ENCODE measurements around the gene SENP6. TPM values are rescaled to one million over a fixed set of nuclear protein-coding genes. Genes with fewer than 3 reads are reported as not detected.
A peak's percentile ranks its signal among the peaks of the same experiment; 100 is the strongest.

The SENP6 gene
- total and polyA plus RNA-seq, 5 donors from 2014 or later, result 35.1 to 99.4 (median 41.5) TPM

DNA sequence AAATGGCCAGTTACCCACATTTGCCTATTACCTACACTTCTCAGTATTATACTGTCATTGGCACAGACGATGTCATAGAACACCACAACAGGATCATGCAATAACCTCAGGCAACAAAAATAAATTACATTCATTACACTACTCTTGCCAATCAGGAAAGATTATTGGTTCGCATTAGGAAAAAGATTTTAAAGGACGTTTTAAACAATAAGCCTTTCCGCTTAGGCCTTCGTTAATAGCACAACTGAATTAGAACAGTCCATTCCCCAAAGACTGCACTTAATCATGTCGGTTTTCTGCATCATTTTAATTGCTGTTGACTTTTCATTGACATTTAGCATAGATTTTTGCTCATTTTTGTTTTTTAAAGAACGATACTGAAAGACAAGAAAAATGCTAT lies 912 bp upstream of the SENP6 start:
- H3K27me3 ChIP-seq (ENCODE audit: control insufficient read depth, insufficient read depth, low read length), result no peaks in the 10 kb centered on the region
- H3K27me3 Mint-ChIP-seq, result no peaks in the 10 kb centered on the region
- H3K27ac Mint-ChIP-seq, result peak overlapping the region; percentile 83 to 99 (median 91)
- H3K4me1 ChIP-seq (ENCODE audit: control insufficient read depth, insufficient read depth, low read length, poor library complexity, severe bottlenecking), result peaks cover 48% of the 10 kb centered on the region
- no peaks in the 10 kb centered on the region for H3K9me3 Mint-ChIP-seq
- peak overlapping the region; percentile 91 for H3K4me3 ChIP-seq (ENCODE audit: low read depth, low read length)
- no peaks in the 10 kb centered on the region for H3K36me3 ChIP-seq (ENCODE audit: control insufficient read depth, insufficient read depth, low read length)
- DNase-seq (peak in 1 of 3 donors; percentile 31), ATAC-seq (ENCODE audit: low read depth in 2 of 2) (no peak)
- peaks cover 6% of the 10 kb centered on the region for H3K36me3 Mint-ChIP-seq
- H3K9me3 ChIP-seq (ENCODE audit: control insufficient read depth in 2 of 2, low read length in 2 of 2), result no peaks in the 10 kb centered on the region
- H3K4me3 Mint-ChIP-seq, result peak overlapping the region; percentile 83 to 98 (median 94)
- H3K27ac ChIP-seq (ENCODE audit: insufficient read depth, low read length, poor library complexity, severe bottlenecking), result peak overlapping the region; percentile 88
- H3K4me1 Mint-ChIP-seq, result peaks cover 34 to 63% (median 42%) of the 10 kb centered on the region in 4 donors

DNA sequence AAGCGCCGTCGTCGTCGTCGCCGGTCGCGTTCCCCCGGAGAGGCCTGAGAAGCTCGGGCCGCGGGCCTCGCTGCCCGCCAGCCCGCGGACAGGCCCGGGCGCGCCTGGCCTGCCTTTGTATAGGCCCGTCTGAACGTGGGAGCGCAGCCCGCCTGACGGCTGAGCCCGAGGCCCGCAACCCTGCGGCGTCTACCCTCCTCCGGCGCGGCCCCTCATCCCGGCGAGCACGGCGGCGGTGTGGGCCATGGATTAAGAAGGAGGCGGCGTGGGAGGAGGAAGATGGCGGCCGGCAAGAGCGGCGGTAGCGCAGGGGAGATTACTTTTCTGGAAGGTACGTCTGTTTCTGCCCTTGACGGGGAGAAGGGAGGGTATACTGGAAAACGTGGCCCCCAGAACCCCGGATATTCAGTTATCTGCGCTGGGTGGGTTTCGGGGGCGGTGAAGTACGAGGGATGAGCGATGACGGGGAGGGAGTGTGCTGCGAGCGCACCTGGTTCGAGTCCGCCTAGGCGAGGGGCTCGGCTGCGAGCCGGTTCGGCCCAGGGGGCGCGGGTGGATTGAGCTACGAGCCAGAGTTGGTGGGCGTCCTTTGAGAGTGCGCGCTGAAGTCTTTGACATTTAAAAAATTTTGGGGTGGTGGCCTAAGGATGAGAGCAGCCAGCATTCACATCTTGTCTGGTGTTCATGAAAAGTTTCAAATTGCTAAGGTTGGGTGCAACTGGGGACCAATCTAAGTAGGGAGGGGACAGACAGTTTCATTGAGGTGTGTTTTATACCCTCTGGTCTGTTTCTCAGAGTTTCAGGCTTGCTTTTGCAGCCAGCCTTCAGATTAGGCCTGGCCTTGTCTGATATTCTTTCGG lies 796 bp downstream of the SENP6 start:
- H3K4me1 Mint-ChIP-seq, result peaks cover 42 to 73% (median 55%) of the 10 kb centered on the region in 4 donors
- H3K27me3 ChIP-seq (ENCODE audit: control insufficient read depth, insufficient read depth, low read length), result no peaks in the 10 kb centered on the region
- H3K36me3 ChIP-seq (ENCODE audit: control insufficient read depth, insufficient read depth, low read length), result no peaks in the 10 kb centered on the region
- peak overlapping the region; percentile 97 to 99 (median 99) for H3K27ac Mint-ChIP-seq
- H3K4me3 Mint-ChIP-seq, result peak overlapping the region; percentile 96 to 99 (median 98)
- peak; percentile 37 to 70 (median 69) for DNase-seq
- H3K36me3 Mint-ChIP-seq, result peaks cover 9% of the 10 kb centered on the region
- H3K4me3 ChIP-seq (ENCODE audit: low read depth, low read length), result peak overlapping the region; percentile 97
- peak overlapping the region; percentile 88 for H3K27ac ChIP-seq (ENCODE audit: insufficient read depth, low read length, poor library complexity, severe bottlenecking)
- ATAC-seq (ENCODE audit: low read depth in 2 of 2), result peak; percentile 38 to 46
- H3K9me3 Mint-ChIP-seq, result no peaks in the 10 kb centered on the region
- H3K4me1 ChIP-seq (ENCODE audit: control insufficient read depth, insufficient read depth, low read length, poor library complexity, severe bottlenecking), result peaks cover 59% of the 10 kb centered on the region
- no peaks in the 10 kb centered on the region for H3K9me3 ChIP-seq (ENCODE audit: control insufficient read depth in 2 of 2, low read length in 2 of 2)
- no peaks in the 10 kb centered on the region for H3K27me3 Mint-ChIP-seq

DNA sequence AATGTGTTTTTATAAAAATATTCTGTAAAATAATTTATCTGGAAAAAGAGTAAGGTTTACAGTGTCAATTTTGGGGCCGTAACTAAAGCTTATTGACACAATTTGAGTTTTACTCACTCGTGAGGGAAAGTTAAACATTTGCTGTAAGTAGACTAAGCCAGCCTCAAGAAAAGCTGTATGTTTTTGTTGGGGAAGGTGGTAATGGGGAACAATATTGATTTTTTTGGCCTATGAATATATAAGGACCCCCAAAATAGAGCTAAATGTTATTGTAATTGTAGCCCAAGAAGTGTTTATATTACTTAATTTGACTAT lies 1.4 kb downstream of the SENP6 start:
- Mint-ChIP-seq H3K9me3 (no peaks in the 10 kb centered on the region), H3K27me3 (no peaks in the 10 kb centered on the region), H3K4me1 (peaks cover 42 to 74% (median 58%) of the 10 kb centered on the region in 4 donors), H3K4me3 (peak overlapping the region; percentile 96 to 99 (median 98)), H3K36me3 (peaks cover 9% of the 10 kb centered on the region), H3K27ac (peak overlapping the region; percentile 17 to 99 (median 97))
- peak overlapping the region; percentile 88 for H3K27ac ChIP-seq (ENCODE audit: insufficient read depth, low read length, poor library complexity, severe bottlenecking)
- H3K27me3 ChIP-seq (ENCODE audit: control insufficient read depth, insufficient read depth, low read length), result no peaks in the 10 kb centered on the region
- H3K36me3 ChIP-seq (ENCODE audit: control insufficient read depth, insufficient read depth, low read length), result no peaks in the 10 kb centered on the region
- peaks cover 55% of the 10 kb centered on the region for H3K4me1 ChIP-seq (ENCODE audit: control insufficient read depth, insufficient read depth, low read length, poor library complexity, severe bottlenecking)
- ATAC-seq (ENCODE audit: low read depth in 2 of 2), result no peak
- DNase-seq, result no peak
- no peaks in the 10 kb centered on the region for H3K9me3 ChIP-seq (ENCODE audit: control insufficient read depth in 2 of 2, low read length in 2 of 2)
- peak overlapping the region; percentile 97 for H3K4me3 ChIP-seq (ENCODE audit: low read depth, low read length)

DNA sequence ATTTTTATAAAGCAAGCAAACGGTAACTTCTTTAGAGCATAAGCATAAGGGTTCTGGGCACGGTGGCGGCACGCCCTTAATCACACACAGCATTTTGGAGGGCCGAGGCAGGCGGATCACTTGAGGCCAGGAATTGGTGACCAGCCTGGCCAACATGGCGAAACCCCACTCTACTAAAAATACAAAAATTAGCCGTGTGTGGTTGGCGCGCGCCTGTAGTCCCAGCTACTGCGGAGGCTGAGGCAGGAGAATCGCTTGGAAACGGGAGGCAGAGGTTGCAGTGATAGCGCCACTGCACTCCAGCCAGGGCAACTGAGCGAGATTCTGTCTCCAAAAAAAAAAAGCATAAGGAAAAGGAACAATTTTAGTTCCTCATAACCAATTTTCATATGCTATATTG lies 2.6 kb downstream of the SENP6 start:
- H3K4me3 ChIP-seq (ENCODE audit: low read depth, low read length), result peak overlapping the region; percentile 97
- Mint-ChIP-seq H3K27me3 (no peaks in the 10 kb centered on the region), H3K4me3 (peak overlapping the region; percentile 96 to 99 (median 98))

DNA sequence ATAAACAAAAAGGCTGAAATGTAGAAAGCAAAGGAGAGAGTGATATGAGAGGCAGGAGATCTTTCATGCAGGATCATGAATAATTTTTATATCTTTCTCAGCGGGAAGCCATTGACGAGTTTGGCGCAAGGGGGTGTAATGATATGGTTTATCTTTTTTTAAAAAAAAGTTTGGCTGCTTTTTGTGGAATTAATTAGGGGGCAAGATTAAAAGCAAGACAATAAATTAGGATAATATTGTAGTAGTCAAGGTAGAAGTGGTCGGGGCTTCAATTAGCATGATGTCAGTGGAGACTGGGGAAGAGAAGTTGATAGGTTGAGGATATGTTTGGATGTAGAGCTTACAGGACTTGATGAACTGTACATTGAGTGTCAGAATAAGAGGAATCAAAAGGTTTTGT lies 4.0 kb downstream of the SENP6 start:
- Mint-ChIP-seq H3K9me3 (no peaks in the 10 kb centered on the region), H3K27ac (peak overlapping the region in 2 of 3 donors; percentile 11 to 18), H3K4me3 (peak overlapping the region; percentile 10 to 76 (median 61)), H3K27me3 (no peaks in the 10 kb centered on the region), H3K4me1 (peaks cover 45 to 80% (median 68%) of the 10 kb centered on the region in 4 donors), H3K36me3 (peaks cover 12% of the 10 kb centered on the region)
- Histone ChIP-seq H3K4me3 (ENCODE audit: low read depth, low read length) (peak overlapping the region; percentile 21), H3K27ac (ENCODE audit: insufficient read depth, low read length, poor library complexity, severe bottlenecking) (no peak overlapping the region), H3K27me3 (ENCODE audit: control insufficient read depth, insufficient read depth, low read length) (no peaks in the 10 kb centered on the region), H3K9me3 (ENCODE audit: control insufficient read depth in 2 of 2, low read length in 2 of 2) (no peaks in the 10 kb centered on the region), H3K4me1 (ENCODE audit: control insufficient read depth, insufficient read depth, low read length, poor library complexity, severe bottlenecking) (peaks cover 63% of the 10 kb centered on the region), H3K36me3 (ENCODE audit: control insufficient read depth, insufficient read depth, low read length) (no peaks in the 10 kb centered on the region)
- ATAC-seq (ENCODE audit: low read depth in 2 of 2) (no peak), DNase-seq (no peak)

More for the DNA sequence above, 2.6 kb downstream of the SENP6 start:
- H3K4me1 ChIP-seq (ENCODE audit: control insufficient read depth, insufficient read depth, low read length, poor library complexity, severe bottlenecking), result peaks cover 59% of the 10 kb centered on the region
- H3K36me3 ChIP-seq (ENCODE audit: control insufficient read depth, insufficient read depth, low read length), result no peaks in the 10 kb centered on the region
- H3K27me3 ChIP-seq (ENCODE audit: control insufficient read depth, insufficient read depth, low read length), result no peaks in the 10 kb centered on the region
- no peaks in the 10 kb centered on the region for H3K9me3 Mint-ChIP-seq
- H3K27ac ChIP-seq (ENCODE audit: insufficient read depth, low read length, poor library complexity, severe bottlenecking), result no peak overlapping the region
- H3K4me1 Mint-ChIP-seq, result peaks cover 42 to 76% (median 62%) of the 10 kb centered on the region in 4 donors
- H3K36me3 Mint-ChIP-seq, result peaks cover 9% of the 10 kb centered on the region
- H3K9me3 ChIP-seq (ENCODE audit: control insufficient read depth in 2 of 2, low read length in 2 of 2), result no peaks in the 10 kb centered on the region
- no peak for ATAC-seq (ENCODE audit: low read depth in 2 of 2)
- H3K27ac Mint-ChIP-seq, result peak overlapping the region in 1 of 3 donors; percentile 99
- DNase-seq, result no peak

DNA sequence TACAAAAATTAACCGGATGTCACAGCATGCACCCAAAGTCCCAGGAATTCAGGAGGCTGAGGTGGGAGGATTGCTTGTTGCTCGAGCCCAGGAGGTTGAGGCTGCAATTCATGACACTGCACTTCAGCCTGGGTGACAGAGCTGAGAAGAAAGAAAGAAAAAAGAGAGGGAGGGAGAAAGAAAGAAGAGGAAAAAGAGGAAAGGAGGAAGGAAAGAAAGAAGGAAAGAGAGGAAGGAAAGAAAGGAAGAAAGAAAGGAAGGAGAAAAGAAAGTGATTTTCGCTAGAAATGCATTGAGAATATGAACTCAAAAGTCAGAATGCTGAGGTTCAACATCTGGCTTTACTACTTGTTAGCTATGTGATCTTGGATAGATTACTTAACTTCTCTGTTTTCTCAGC lies 6.6 kb downstream of the SENP6 start:
- H3K27ac Mint-ChIP-seq, result peak overlapping the region in 2 of 3 donors; percentile 42 to 79
- no peaks in the 10 kb centered on the region for H3K27me3 Mint-ChIP-seq
- H3K4me3 ChIP-seq (ENCODE audit: low read depth, low read length), result no peak overlapping the region
- no peaks in the 10 kb centered on the region for H3K9me3 ChIP-seq (ENCODE audit: control insufficient read depth in 2 of 2, low read length in 2 of 2)
- H3K36me3 Mint-ChIP-seq, result peaks cover 14% of the 10 kb centered on the region
- peaks cover 52 to 95% (median 84%) of the 10 kb centered on the region in 4 donors for H3K4me1 Mint-ChIP-seq
- H3K36me3 ChIP-seq (ENCODE audit: control insufficient read depth, insufficient read depth, low read length), result no peaks in the 10 kb centered on the region
- no peak for ATAC-seq (ENCODE audit: low read depth in 2 of 2)
- peak overlapping the region in 2 of 4 donors; percentile 55 to 71 for H3K4me3 Mint-ChIP-seq
- DNase-seq, result no peak
- no peaks in the 10 kb centered on the region for H3K9me3 Mint-ChIP-seq
- H3K4me1 ChIP-seq (ENCODE audit: control insufficient read depth, insufficient read depth, low read length, poor library complexity, severe bottlenecking), result peaks cover 76% of the 10 kb centered on the region
- H3K27me3 ChIP-seq (ENCODE audit: control insufficient read depth, insufficient read depth, low read length), result no peaks in the 10 kb centered on the region
- no peak overlapping the region for H3K27ac ChIP-seq (ENCODE audit: insufficient read depth, low read length, poor library complexity, severe bottlenecking)

DNA sequence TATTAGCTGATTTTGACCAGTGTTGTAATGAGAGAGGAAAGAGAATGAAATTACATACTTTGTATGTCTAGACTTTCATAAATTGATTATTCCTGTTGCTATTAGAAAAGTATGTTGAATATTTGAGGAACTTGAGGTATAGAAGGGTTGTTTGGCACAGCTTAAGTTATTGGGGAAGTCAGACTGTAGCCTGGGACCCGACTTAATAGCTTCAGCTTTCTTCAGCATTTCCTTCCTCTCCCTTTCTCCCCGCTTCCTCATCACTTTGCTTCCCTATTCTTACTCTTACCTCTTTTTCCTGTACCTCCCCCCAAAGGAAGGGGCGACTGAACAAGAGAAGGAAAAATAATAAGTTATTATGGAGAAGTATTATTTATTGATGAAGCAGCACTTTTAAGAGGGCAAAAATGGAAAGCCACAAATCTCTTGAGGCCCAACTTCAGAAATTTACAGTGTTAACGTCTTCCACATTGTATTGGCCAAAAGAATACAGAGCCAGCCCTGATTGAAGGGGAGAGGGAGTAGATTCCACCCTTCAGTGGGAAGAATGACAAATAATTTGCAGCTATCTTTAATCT lies 7.4 kb downstream of the SENP6 start:
- H3K9me3 ChIP-seq (ENCODE audit: control insufficient read depth in 2 of 2, low read length in 2 of 2), result no peaks in the 10 kb centered on the region
- H3K27me3 ChIP-seq (ENCODE audit: control insufficient read depth, insufficient read depth, low read length), result no peaks in the 10 kb centered on the region
- H3K27ac Mint-ChIP-seq, result peak overlapping the region in 2 of 3 donors; percentile 28 to 79
- H3K9me3 Mint-ChIP-seq, result no peaks in the 10 kb centered on the region
- no peaks in the 10 kb centered on the region for H3K27me3 Mint-ChIP-seq
- peaks cover 50 to 95% (median 82%) of the 10 kb centered on the region in 4 donors for H3K4me1 Mint-ChIP-seq
- peaks cover 10% of the 10 kb centered on the region for H3K36me3 Mint-ChIP-seq
- H3K4me1 ChIP-seq (ENCODE audit: control insufficient read depth, insufficient read depth, low read length, poor library complexity, severe bottlenecking), result peaks cover 69% of the 10 kb centered on the region
- H3K4me3 Mint-ChIP-seq, result peak overlapping the region in 3 of 4 donors; percentile 4 to 42 (median 28)
- no peak overlapping the region for H3K27ac ChIP-seq (ENCODE audit: insufficient read depth, low read length, poor library complexity, severe bottlenecking)
- H3K4me3 ChIP-seq (ENCODE audit: low read depth, low read length), result no peak overlapping the region
- no peak for ATAC-seq (ENCODE audit: low read depth in 2 of 2)
- H3K36me3 ChIP-seq (ENCODE audit: control insufficient read depth, insufficient read depth, low read length), result no peaks in the 10 kb centered on the region
- no peak for DNase-seq

All from CD4-positive, CD25-positive, alpha-beta regulatory T cell (primary cell).